GM23338 (cell line): ENCODE measurements around the gene NKAIN2.

ENCODE experiments used
- CREB1 ChIP-seq: fragments of 250-450 bp; sonication (Bioruptor Pico); IDR thresholded peaks from 2 replicates; pipeline ENCODE4 v1.5.0; 2020; ENCODE audit warnings: low read depth, mild to moderate bottlenecking, moderate library complexity
- EZH2 ChIP-seq: fragments of 200-600 bp; sonication (generic); IDR thresholded peaks from one replicate; pipeline ENCODE4 v1.8.0; 2017; ENCODE audit warnings: antibody characterized with exemption, mild to moderate bottlenecking, low read depth; ENCODE audit not compliant: unreplicated experiment
- EZH2phosphoT487 ChIP-seq: fragments of 200-600 bp; sonication (generic); IDR thresholded peaks from one replicate; pipeline ENCODE4 v1.8.1; 2018; ENCODE audit warnings: antibody characterized with exemption; ENCODE audit not compliant: unreplicated experiment
- JUNB ChIP-seq: IDR thresholded peaks from one replicate; pipeline ENCODE4 v1.6.1; 2016; ENCODE audit warnings: antibody characterized with exemption; ENCODE audit not compliant: unreplicated experiment
- POLR2AphosphoS5 ChIP-seq: IDR thresholded peaks from 2 replicates; pipeline ENCODE4 v1.6.1; 2016; ENCODE audit warnings: antibody characterized with exemption, low read depth
- ZNF114 ChIP-seq: fragments of 250-450 bp; sonication (Bioruptor Pico); IDR thresholded peaks from 2 replicates; pipeline ENCODE4 v1.5.0; 2020; ENCODE audit warnings: mild to moderate bottlenecking, moderate library complexity
- TF ChIP-seq, protein P1 (sequence below), 2 experiments: fragments of 200-600 bp in 1 of 2; sonication (generic) in 1 of 2; conservative IDR thresholded peaks; 2 replicates each; pipeline versions ENCODE4 v1.5.1 to v1.6.1; 2016 to 2017; ENCODE audit warnings: antibody characterized with exemption in 2 of 2, low read depth in 2 of 2, mild to moderate bottlenecking in 2 of 2, moderate library complexity in 1 of 2
- TF ChIP-seq, protein P2 (sequence below): IDR thresholded peaks from one replicate; pipeline ENCODE4 v1.6.1; 2018; ENCODE audit warnings: antibody characterized with exemption; ENCODE audit not compliant: unreplicated experiment
- TF ChIP-seq, protein P3 (sequence below): fragments of 250-450 bp; sonication (Bioruptor Pico); IDR thresholded peaks from 2 replicates; pipeline ENCODE4 v1.5.0; 2020; ENCODE audit warnings: mild to moderate bottlenecking, moderate library complexity
- TF ChIP-seq, protein P4 (sequence below): IDR thresholded peaks from 2 replicates; pipeline ENCODE4 v1.6.1; 2016; ENCODE audit warnings: antibody characterized with exemption

DNA sequence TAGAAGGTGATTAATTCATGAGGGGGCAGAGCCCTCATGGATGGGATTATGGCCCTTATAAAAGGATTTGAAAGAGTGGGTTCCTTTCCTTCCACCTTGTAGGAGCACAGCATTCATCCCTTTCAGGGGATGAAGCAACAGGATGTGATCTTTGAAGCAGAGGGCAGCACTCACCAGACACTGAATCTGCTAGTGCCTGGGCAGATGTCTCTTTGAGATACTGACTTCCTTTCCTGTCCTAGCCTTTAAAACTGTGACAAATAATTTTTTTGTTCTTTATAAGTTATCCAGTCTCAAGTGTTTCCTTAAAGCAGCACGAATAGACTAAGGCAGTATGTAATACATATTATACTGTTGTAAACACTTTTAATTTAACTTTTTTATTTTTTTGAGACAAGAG is 620.0 kb downstream of the NKAIN2 start:
- TF ChIP-seq, protein P1, sequence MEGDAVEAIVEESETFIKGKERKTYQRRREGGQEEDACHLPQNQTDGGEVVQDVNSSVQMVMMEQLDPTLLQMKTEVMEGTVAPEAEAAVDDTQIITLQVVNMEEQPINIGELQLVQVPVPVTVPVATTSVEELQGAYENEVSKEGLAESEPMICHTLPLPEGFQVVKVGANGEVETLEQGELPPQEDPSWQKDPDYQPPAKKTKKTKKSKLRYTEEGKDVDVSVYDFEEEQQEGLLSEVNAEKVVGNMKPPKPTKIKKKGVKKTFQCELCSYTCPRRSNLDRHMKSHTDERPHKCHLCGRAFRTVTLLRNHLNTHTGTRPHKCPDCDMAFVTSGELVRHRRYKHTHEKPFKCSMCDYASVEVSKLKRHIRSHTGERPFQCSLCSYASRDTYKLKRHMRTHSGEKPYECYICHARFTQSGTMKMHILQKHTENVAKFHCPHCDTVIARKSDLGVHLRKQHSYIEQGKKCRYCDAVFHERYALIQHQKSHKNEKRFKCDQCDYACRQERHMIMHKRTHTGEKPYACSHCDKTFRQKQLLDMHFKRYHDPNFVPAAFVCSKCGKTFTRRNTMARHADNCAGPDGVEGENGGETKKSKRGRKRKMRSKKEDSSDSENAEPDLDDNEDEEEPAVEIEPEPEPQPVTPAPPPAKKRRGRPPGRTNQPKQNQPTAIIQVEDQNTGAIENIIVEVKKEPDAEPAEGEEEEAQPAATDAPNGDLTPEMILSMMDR (conservative IDR thresholded peaks at IDR 0.05; ENCODE audit: low read depth in 2 of 2) = 0 out of 4 replicates have a peak, but pooled peaks of 1 of the 2 experiments have one; percentile 5
- no peak for TF ChIP-seq POLR2AphosphoS5
- no peak for TF ChIP-seq EZH2
- no peak for TF ChIP-seq JUNB
- TF ChIP-seq, protein P2, sequence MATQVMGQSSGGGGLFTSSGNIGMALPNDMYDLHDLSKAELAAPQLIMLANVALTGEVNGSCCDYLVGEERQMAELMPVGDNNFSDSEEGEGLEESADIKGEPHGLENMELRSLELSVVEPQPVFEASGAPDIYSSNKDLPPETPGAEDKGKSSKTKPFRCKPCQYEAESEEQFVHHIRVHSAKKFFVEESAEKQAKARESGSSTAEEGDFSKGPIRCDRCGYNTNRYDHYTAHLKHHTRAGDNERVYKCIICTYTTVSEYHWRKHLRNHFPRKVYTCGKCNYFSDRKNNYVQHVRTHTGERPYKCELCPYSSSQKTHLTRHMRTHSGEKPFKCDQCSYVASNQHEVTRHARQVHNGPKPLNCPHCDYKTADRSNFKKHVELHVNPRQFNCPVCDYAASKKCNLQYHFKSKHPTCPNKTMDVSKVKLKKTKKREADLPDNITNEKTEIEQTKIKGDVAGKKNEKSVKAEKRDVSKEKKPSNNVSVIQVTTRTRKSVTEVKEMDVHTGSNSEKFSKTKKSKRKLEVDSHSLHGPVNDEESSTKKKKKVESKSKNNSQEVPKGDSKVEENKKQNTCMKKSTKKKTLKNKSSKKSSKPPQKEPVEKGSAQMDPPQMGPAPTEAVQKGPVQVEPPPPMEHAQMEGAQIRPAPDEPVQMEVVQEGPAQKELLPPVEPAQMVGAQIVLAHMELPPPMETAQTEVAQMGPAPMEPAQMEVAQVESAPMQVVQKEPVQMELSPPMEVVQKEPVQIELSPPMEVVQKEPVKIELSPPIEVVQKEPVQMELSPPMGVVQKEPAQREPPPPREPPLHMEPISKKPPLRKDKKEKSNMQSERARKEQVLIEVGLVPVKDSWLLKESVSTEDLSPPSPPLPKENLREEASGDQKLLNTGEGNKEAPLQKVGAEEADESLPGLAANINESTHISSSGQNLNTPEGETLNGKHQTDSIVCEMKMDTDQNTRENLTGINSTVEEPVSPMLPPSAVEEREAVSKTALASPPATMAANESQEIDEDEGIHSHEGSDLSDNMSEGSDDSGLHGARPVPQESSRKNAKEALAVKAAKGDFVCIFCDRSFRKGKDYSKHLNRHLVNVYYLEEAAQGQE = no peak
- TF ChIP-seq, protein P3, sequence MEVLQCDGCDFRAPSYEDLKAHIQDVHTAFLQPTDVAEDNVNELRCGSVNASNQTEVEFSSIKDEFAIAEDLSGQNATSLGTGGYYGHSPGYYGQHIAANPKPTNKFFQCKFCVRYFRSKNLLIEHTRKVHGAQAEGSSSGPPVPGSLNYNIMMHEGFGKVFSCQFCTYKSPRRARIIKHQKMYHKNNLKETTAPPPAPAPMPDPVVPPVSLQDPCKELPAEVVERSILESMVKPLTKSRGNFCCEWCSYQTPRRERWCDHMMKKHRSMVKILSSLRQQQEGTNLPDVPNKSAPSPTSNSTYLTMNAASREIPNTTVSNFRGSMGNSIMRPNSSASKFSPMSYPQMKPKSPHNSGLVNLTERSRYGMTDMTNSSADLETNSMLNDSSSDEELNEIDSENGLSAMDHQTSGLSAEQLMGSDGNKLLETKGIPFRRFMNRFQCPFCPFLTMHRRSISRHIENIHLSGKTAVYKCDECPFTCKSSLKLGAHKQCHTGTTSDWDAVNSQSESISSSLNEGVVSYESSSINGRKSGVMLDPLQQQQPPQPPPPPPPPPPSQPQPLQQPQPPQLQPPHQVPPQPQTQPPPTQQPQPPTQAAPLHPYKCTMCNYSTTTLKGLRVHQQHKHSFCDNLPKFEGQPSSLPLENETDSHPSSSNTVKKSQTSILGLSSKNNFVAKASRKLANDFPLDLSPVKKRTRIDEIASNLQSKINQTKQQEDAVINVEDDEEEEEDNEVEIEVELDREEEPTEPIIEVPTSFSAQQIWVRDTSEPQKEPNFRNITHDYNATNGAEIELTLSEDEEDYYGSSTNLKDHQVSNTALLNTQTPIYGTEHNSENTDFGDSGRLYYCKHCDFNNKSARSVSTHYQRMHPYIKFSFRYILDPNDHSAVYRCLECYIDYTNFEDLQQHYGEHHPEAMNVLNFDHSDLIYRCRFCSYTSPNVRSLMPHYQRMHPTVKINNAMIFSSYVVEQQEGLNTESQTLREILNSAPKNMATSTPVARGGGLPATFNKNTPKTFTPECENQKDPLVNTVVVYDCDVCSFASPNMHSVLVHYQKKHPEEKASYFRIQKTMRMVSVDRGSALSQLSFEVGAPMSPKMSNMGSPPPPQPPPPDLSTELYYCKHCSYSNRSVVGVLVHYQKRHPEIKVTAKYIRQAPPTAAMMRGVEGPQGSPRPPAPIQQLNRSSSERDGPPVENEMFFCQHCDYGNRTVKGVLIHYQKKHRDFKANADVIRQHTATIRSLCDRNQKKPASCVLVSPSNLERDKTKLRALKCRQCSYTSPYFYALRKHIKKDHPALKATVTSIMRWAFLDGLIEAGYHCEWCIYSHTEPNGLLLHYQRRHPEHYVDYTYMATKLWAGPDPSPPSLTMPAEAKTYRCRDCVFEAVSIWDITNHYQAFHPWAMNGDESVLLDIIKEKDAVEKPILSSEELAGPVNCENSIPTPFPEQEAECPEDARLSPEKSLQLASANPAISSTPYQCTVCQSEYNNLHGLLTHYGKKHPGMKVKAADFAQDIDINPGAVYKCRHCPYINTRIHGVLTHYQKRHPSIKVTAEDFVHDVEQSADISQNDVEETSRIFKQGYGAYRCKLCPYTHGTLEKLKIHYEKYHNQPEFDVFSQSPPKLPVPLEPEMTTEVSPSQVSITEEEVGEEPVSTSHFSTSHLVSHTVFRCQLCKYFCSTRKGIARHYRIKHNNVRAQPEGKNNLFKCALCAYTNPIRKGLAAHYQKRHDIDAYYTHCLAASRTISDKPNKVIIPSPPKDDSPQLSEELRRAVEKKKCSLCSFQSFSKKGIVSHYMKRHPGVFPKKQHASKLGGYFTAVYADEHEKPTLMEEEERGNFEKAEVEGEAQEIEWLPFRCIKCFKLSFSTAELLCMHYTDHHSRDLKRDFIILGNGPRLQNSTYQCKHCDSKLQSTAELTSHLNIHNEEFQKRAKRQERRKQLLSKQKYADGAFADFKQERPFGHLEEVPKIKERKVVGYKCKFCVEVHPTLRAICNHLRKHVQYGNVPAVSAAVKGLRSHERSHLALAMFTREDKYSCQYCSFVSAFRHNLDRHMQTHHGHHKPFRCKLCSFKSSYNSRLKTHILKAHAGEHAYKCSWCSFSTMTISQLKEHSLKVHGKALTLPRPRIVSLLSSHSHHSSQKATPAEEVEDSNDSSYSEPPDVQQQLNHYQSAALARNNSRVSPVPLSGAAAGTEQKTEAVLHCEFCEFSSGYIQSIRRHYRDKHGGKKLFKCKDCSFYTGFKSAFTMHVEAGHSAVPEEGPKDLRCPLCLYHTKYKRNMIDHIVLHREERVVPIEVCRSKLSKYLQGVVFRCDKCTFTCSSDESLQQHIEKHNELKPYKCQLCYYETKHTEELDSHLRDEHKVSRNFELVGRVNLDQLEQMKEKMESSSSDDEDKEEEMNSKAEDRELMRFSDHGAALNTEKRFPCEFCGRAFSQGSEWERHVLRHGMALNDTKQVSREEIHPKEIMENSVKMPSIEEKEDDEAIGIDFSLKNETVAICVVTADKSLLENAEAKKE (CRISPR knock-in tag) = no peak
- TF ChIP-seq, protein P4, sequence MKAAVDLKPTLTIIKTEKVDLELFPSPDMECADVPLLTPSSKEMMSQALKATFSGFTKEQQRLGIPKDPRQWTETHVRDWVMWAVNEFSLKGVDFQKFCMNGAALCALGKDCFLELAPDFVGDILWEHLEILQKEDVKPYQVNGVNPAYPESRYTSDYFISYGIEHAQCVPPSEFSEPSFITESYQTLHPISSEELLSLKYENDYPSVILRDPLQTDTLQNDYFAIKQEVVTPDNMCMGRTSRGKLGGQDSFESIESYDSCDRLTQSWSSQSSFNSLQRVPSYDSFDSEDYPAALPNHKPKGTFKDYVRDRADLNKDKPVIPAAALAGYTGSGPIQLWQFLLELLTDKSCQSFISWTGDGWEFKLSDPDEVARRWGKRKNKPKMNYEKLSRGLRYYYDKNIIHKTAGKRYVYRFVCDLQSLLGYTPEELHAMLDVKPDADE = no peak
- TF ChIP-seq CREB1 (CRISPR knock-in tag) = no peak
- TF ChIP-seq EZH2phosphoT487 = no peak
- no peak for TF ChIP-seq ZNF114 (CRISPR knock-in tag)
